DND-41 (cell line): ENCODE measurements around the gene SLC22A12.

ENCODE experiments used
- ATAC-seq: fragments of 200-7000 bp; cut with Tn5 transposase; 3 replicates; pipeline ENCODE4 v1.9.1; 2021; ENCODE audit warnings: low read depth; ENCODE audit not compliant: insufficient read depth
- DNase-seq: peaks from one replicate; pipeline ENCODE4 v3.0.0-alpha.2; 2020
- H2AFZ ChIP-seq: 2 replicates; pipeline ENCODE4 v1.6.0; 2012; ENCODE audit warnings: low read depth, low read length
- H3K27ac ChIP-seq: 2 replicates; pipeline ENCODE4 v1.5.1; 2012; ENCODE audit warnings: low read length, inconsistent platforms
- H3K27me3 ChIP-seq: fragments of 200-600 bp; sonication (generic); 2 replicates; pipeline ENCODE4 v1.6.0; 2012; ENCODE audit warnings: low read length, mild to moderate bottlenecking, inconsistent platforms; ENCODE audit not compliant: insufficient read depth, poor library complexity
- H3K36me3 ChIP-seq: 2 replicates; pipeline ENCODE4 v1.5.1; 2012; ENCODE audit warnings: low read length, inconsistent platforms; ENCODE audit not compliant: insufficient read depth
- H3K4me1 ChIP-seq: 2 replicates; pipeline ENCODE4 v1.5.1; 2012; ENCODE audit warnings: mild to moderate bottlenecking, low read length; ENCODE audit not compliant: insufficient read depth
- H3K4me2 ChIP-seq: 2 replicates; pipeline ENCODE4 v1.6.0; 2012; ENCODE audit warnings: mild to moderate bottlenecking, moderate library complexity, low read length, inconsistent platforms; ENCODE audit not compliant: insufficient read depth
- H3K4me3 ChIP-seq, 2 experiments: fragments of 200-600 bp in 1 of 2; shearing (Covaris generic) in 1 of 2; 2 replicates each; pipeline ENCODE4 v1.5.1; 2012 to 2016; ENCODE audit warnings: inconsistent platforms in 2 of 2, low read length in 2 of 2, mild to moderate bottlenecking in 2 of 2, low read depth in 1 of 2, moderate library complexity in 1 of 2
- H3K79me2 ChIP-seq: 2 replicates; pipeline ENCODE4 v1.6.0; 2012; ENCODE audit warnings: low read length, inconsistent platforms; ENCODE audit not compliant: insufficient read depth
- H3K9ac ChIP-seq: 2 replicates; pipeline ENCODE4 v1.6.0; 2012; ENCODE audit warnings: low read depth, mild to moderate bottlenecking, inconsistent platforms, low read length, moderate library complexity
- H3K9me3 ChIP-seq: 2 replicates; pipeline ENCODE4 v1.5.1; 2012; ENCODE audit warnings: low read length, moderate library complexity, mild to moderate bottlenecking, inconsistent platforms; ENCODE audit not compliant: insufficient read depth, severe bottlenecking
- H4K20me1 ChIP-seq: 2 replicates; pipeline ENCODE4 v1.6.0; 2012; ENCODE audit warnings: low read length; ENCODE audit not compliant: insufficient read depth
- CTCF ChIP-seq: IDR thresholded peaks from 2 replicates; pipeline ENCODE4 v1.5.1; 2012; ENCODE audit warnings: borderline replicate concordance, low read length, moderate library complexity, mild to moderate bottlenecking; ENCODE audit not compliant: poor library complexity, severe bottlenecking; ENCODE audit errors: extremely low read depth
- EZH2 ChIP-seq: IDR thresholded peaks from 3 replicates; pipeline ENCODE4 v1.6.1; 2012; ENCODE audit warnings: borderline replicate concordance, low read depth, mild to moderate bottlenecking, moderate library complexity, low read length, inconsistent platforms; ENCODE audit not compliant: severe bottlenecking

The SLC22A12 gene

GRCh38 chr11:64600281-64600992 is 9.4 kb downstream of the SLC22A12 start:
- Histone ChIP-seq H3K9me3 (peaks cover 6% of the 10 kb centered on the region), H2AFZ (no peak overlapping the region), H3K4me2 (no peak overlapping the region), H3K27me3 (no peaks in the 10 kb centered on the region), H3K27ac (no peak overlapping the region), H3K79me2 (no peaks in the 10 kb centered on the region), H3K36me3 (no peaks in the 10 kb centered on the region), H3K4me3 (no peak overlapping the region), H3K9ac (no peak overlapping the region), H3K4me1 (no peaks in the 10 kb centered on the region), H4K20me1 (no peaks in the 10 kb centered on the region; the same call in 1 of the 2 replicates)
- DNase-seq (no peak), ATAC-seq (no peak)
- TF ChIP-seq EZH2 (no peak), CTCF (no peak)

- Histone ChIP-seq H3K36me3 (no peaks in the 10 kb centered on the region), H3K4me3 (no peak overlapping the region), H3K4me1 (no peaks in the 10 kb centered on the region), H3K79me2 (no peaks in the 10 kb centered on the region), H3K9ac (no peak overlapping the region), H3K27me3 (no peaks in the 10 kb centered on the region), H3K9me3 (no peaks in the 10 kb centered on the region), H3K27ac (no peak overlapping the region), H3K4me2 (no peak overlapping the region), H4K20me1 (no peaks in the 10 kb centered on the region; the same call in 1 of the 2 replicates), H2AFZ (no peak overlapping the region)
- no peak for TF ChIP-seq CTCF
- no peak for TF ChIP-seq EZH2
- no peak for ATAC-seq
- DNase-seq, result no peak
Measured at GRCh38 chr11:64601605-64602465, 10.8 kb downstream of the SLC22A12 start.

- no peaks in the 10 kb centered on the region; the same call in 1 of the 2 replicates for H4K20me1 ChIP-seq
- no peak for TF ChIP-seq CTCF
- TF ChIP-seq EZH2, result no peak
- H3K4me1 ChIP-seq, result no peaks in the 10 kb centered on the region
- H3K27me3 ChIP-seq, result no peaks in the 10 kb centered on the region
- ATAC-seq, result no peak
- no peak overlapping the region for H3K4me3 ChIP-seq
- no peaks in the 10 kb centered on the region for H3K9me3 ChIP-seq
- H3K4me2 ChIP-seq, result no peak overlapping the region
- no peak for DNase-seq
- H3K79me2 ChIP-seq, result no peaks in the 10 kb centered on the region
- H3K9ac ChIP-seq, result no peak overlapping the region
- no peak overlapping the region for H2AFZ ChIP-seq
- no peak overlapping the region for H3K27ac ChIP-seq
- H3K36me3 ChIP-seq, result no peaks in the 10 kb centered on the region
Measured at GRCh38 chr11:64602466-64603070, 11.5 kb downstream of the SLC22A12 start.
